ENCODE data around the gene ADM2.

Gene ADM2

DNA sequence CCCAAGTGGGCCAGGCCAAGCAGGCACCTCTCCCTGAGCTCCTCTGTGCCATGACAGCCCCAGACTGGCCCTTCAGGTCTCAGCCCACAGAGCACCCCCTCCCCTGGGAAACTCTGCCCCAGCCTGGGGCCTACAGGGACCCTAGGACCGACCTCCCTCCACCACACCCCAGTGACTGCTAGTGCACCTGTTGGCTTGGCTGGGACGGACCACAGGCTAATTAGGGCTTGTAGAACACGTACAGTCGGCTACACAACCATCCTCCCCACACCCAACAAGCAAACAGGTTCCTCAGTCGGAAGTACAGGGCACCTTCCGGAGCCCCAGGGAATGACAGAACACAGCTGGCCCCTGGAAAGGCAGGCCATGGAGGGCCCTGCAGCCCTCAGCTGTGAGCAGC is 10.9 kb upstream of the ADM2 start:
- Mint-ChIP-seq H3K4me1 (ENCODE audit: low read depth) (peaks cover 70% of the 10 kb centered on the region), H3K27ac (peak overlapping the region; percentile 95), H3K4me3 (peak overlapping the region; percentile 77)

DNA sequence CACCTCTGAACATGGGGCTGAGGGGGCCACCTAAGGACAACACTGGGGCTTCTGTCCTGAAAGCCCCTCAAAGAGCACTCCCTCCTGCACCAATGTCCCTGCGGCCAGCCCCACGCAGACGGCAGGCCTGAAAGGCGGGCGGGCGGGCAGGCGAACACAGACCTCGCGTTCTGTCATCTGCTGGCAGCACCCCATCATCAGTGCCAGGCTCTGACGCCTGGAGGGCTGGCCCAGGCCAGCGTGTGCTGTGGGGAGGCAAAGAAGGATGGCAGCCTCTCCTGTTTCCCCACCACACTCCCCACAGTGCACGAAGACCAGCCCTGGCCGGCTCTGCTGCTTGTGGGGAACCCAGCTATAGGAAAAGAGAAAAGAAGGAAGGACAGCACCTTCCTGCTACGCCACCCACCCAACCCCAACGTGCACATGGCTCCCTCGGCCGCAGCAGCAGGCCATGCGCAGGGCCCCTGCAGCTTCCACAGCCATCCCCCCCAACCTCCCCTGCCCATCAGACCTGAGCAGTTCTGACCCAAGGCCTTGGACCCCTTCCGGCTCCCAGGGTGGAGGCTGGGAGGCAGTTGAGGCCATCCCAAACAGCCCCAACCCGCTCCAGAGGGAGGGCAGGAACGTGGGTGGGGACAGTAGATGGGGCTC is 10.0 kb upstream of the ADM2 start:
- H3K36me3 Mint-ChIP-seq = peaks cover 4% of the 10 kb centered on the region
- peak overlapping the region; percentile 95 for H3K27ac Mint-ChIP-seq
- H3K4me1 Mint-ChIP-seq (ENCODE audit: low read depth) = peaks cover 70% of the 10 kb centered on the region
- no peaks in the 10 kb centered on the region for H3K27me3 Mint-ChIP-seq
- H3K4me3 Mint-ChIP-seq = peak overlapping the region; percentile 77
- H3K9me3 Mint-ChIP-seq (ENCODE audit: low read depth) = no peaks in the 10 kb centered on the region

More for the DNA sequence above, 10.9 kb upstream of the ADM2 start:
- Mint-ChIP-seq H3K27me3 (no peaks in the 10 kb centered on the region), H3K9me3 (ENCODE audit: low read depth) (no peaks in the 10 kb centered on the region), H3K36me3 (peaks cover 4% of the 10 kb centered on the region)

DNA sequence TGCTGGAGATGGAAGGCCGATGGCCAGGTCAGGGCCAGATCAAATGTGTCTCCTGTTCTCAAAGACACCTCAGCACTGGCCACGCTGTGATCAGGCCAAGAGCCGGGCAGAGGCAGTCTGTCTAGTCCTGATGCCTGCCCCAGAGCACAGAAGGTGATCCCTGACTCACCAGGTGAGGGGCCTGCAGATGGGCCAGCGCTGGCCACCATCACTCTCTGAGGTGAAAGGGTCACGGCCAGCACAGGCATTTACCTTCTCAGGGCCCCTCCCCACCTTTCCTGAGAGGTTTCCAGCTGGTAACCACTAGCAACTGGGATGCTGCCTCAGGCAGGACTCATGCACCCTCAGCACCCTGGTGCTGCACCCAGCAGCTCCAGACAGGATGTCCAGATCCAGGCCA is 9.4 kb upstream of the ADM2 start:
- H3K27me3 Mint-ChIP-seq = no peaks in the 10 kb centered on the region
- peak overlapping the region; percentile 77 for H3K4me3 Mint-ChIP-seq
- peaks cover under 1% of the 10 kb centered on the region for H3K36me3 Mint-ChIP-seq
- no peaks in the 10 kb centered on the region for H3K9me3 Mint-ChIP-seq (ENCODE audit: low read depth)
- peaks cover 63% of the 10 kb centered on the region for H3K4me1 Mint-ChIP-seq (ENCODE audit: low read depth)
- peak overlapping the region; percentile 95 for H3K27ac Mint-ChIP-seq

DNA sequence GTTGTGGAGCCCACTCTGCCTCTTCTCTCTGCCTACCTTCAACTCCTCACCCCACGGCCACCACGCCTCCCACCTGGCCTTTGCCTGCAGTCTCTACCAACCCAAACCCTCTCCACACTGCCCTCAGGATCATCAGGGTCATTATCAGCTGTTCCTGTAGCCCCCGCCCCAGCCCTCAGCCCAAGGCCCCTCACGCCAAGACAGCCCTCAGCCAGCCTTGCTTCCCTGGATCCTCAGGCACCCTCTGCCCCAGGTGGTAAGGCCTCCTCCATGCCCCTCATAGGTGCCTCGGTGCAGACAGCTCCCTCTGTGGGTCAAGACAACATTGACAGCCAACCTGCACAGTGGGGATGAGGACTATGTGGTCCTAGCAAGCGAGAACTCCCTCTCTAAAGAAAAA is 8.3 kb upstream of the ADM2 start:
- Mint-ChIP-seq H3K4me3 (peak overlapping the region; percentile 93), H3K4me1 (ENCODE audit: low read depth) (peaks cover 57% of the 10 kb centered on the region), H3K27me3 (no peaks in the 10 kb centered on the region), H3K27ac (peak overlapping the region; percentile 95), H3K9me3 (ENCODE audit: low read depth) (no peaks in the 10 kb centered on the region), H3K36me3 (no peaks in the 10 kb centered on the region)

DNA sequence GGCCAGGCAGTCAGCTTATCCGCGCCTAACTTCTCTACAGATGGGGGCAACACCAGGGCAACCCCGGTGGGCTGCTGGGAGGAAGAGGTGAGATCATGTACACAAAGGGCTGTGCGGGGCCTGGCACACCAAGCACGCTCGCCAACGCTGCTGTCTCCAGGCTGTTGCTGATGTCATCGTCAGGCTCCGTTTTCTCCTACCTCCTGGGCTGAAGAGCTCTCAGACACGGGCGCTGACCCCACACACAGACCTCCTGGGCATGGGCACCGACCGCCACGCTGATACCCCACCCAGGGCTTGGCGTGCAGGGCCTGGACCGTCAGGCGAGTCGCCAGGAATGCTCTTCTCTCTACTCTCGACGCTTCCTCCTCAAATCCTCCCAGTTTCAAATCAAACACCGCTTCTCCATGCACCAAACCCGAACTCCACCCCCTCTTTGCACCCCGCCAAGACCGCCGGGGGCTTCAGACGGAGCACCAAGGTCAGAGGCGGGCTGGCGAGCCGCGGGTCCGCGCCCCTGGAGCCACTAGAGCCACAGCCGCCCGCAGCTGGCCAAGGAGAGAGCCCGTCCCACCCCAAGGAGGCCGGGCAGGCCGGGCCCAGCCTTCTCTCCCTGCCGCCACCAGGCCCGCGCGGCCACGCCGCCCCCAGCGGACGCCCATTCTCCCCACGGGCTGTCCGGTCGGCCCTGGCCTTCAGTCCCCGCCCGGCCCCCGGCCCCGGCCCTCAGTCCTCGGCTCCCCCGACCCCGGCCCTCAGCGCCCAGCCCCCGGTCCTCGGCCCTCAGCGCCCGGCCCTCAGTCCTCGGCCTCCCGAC is 7.3 kb upstream of the ADM2 start:
- peak overlapping the region; percentile 93 for H3K4me3 Mint-ChIP-seq
- no peaks in the 10 kb centered on the region for H3K36me3 Mint-ChIP-seq
- no peaks in the 10 kb centered on the region for H3K9me3 Mint-ChIP-seq (ENCODE audit: low read depth)
- H3K4me1 Mint-ChIP-seq (ENCODE audit: low read depth) = peaks cover 48% of the 10 kb centered on the region
- peak overlapping the region; percentile 95 for H3K27ac Mint-ChIP-seq
- H3K27me3 Mint-ChIP-seq = no peaks in the 10 kb centered on the region

DNA sequence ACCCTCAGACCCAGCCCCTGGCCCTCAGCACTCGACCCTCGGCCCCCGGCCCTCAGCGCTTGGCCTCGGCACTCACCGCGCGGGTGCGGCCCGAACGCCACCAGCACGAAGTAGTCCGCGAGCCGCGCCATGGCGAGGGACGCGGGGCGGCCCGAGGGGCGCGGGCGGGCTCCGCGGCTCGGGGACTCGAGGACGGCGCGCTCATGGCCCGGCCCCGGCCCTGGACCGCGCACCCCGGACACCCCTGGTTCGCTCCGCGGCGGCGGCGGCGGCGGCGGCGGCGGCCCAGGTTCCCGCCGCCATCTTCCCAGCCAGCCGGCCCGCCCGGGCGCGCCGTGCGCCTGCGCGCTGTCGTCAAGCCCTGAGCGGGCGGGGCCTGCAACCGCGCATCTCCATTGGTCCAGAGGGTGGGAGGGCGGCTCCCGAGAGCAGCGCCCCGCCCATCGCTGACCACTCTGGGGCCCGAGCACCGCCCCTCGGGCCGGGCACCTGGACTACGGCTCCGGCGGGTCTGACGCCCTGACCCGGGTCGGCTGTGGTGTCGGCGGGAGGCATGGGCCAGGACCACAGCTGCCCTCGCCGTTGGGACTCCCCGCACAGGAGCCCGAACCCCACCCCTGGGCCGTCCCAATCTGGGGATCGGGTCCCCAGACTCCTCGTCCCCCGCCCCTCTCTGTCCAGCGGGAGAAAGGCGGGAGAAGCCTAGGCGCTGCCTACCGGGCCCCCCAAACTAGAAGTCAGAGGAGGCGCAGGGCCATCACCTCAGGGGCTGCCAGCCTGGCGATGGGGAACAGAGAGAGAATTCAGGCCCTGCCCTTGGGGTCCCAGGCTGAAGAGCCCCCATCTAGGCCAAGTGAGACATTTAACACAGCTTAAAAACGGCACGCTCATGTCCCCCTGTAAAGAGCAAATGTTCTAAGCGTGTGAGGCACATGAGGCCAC is 6.4 kb upstream of the ADM2 start, which contains the start of gene SBF1:
Gene SBF1, minus strand, starts transcription at position 326 of the 942 bp plus-strand sequence. Its CDS starts 195 bp downstream, at position 131.
- H3K4me1 Mint-ChIP-seq (ENCODE audit: low read depth) = peaks cover 45% of the 10 kb centered on the region
- no peaks in the 10 kb centered on the region for H3K27me3 Mint-ChIP-seq
- peak within 1 kb of the TSS; percentile 93 for H3K4me3 Mint-ChIP-seq
- H3K36me3 Mint-ChIP-seq = no peaks in the 10 kb centered on the region
- peak within 1 kb of the TSS; percentile 95 for H3K27ac Mint-ChIP-seq
- H3K9me3 Mint-ChIP-seq (ENCODE audit: low read depth) = no peaks in the 10 kb centered on the region

DNA sequence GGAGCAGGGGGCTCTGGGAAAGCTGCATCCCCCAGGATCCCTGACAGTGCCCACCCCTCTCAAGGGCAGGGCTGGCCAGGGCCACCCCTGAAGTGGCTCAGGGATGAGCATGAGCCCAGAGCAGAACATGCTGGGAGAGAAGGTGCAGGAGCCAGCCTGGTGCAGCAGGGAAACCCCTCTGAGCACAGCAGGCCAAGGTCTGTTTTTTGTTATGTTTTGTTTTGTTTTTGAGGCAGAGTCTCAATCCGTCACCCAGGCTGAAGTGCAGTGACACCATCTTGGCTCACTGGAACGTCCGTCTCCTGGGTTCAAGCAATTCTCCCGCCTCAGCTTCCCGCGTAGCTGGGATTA is 5.7 kb upstream of the ADM2 start:
- H3K27me3 Mint-ChIP-seq = no peaks in the 10 kb centered on the region
- peak overlapping the region; percentile 54 for H3K27ac Mint-ChIP-seq
- no peaks in the 10 kb centered on the region for H3K36me3 Mint-ChIP-seq
- H3K4me1 Mint-ChIP-seq (ENCODE audit: low read depth) = peaks cover 42% of the 10 kb centered on the region
- H3K4me3 Mint-ChIP-seq = peak overlapping the region; percentile 73
- H3K9me3 Mint-ChIP-seq (ENCODE audit: low read depth) = no peaks in the 10 kb centered on the region

DNA sequence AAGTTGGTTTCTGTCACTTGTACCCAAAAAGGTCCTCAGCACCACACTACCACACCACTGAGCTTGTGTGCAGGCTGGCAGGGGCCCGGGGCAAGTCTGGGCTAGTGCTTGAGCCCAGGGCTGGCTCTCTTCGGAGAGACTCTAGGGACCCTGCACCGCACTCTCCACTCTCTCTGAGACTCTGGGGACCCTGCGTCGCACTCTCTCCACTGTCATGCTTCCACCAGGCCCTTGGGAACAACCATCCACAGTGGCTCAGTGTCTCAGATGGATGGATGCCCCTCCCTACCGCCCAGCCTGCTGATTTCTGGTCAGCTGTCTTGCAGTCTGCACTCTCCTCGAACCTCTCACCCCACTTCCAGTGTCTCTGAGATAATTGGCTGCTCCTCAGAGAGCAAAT is 4.5 kb upstream of the ADM2 start:
- H3K4me1 Mint-ChIP-seq (ENCODE audit: low read depth) = peaks cover 31% of the 10 kb centered on the region
- peak overlapping the region; percentile 73 for H3K4me3 Mint-ChIP-seq
- H3K27me3 Mint-ChIP-seq = no peaks in the 10 kb centered on the region
- H3K27ac Mint-ChIP-seq = no peak overlapping the region
- no peaks in the 10 kb centered on the region for H3K36me3 Mint-ChIP-seq
- no peaks in the 10 kb centered on the region for H3K9me3 Mint-ChIP-seq (ENCODE audit: low read depth)

DNA sequence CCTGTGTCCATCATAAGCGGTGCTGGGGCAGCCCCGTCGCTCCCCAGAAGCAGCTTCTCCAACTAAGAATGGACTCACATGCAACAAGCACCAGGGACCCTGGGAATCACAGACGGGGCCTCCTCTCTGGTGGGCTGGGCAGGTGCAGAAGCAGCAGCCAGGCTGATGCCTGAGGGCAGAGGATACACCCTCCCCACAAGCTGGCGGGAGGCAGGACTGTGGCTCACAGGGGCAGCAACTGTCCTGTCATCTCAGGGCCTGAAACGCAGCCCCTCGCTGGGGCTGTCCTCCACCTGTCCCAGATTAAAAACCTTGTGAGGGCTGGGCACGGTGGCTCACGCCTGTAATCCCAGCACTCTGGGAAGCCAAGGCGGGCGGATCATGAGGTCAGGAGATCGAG is 3.4 kb upstream of the ADM2 start:
- H3K27ac Mint-ChIP-seq = no peak overlapping the region
- no peaks in the 10 kb centered on the region for H3K36me3 Mint-ChIP-seq

DNA sequence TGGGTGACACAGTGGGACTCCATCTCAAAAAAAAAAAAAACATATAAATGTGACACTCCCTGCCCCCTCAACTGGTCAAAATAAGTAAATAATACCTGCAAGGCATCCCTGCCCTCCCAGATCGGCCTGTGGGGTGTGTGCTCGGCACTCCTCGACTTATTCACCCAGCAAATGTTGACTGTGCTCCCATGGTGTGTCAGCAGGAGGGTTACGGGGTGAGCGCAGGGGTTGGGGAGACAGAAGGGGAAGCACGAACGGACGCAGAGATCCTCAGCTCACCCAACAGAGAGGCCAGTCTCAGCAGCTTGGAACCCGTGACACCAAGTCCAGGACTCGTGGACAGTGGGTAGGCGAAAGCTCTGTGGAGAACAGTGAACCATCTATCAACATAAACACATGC is 1.6 kb upstream of the ADM2 start:
- Mint-ChIP-seq H3K27me3 (no peaks in the 10 kb centered on the region), H3K27ac (no peak overlapping the region), H3K36me3 (no peaks in the 10 kb centered on the region), H3K9me3 (ENCODE audit: low read depth) (no peaks in the 10 kb centered on the region), H3K4me1 (ENCODE audit: low read depth) (peaks cover 9% of the 10 kb centered on the region), H3K4me3 (peak overlapping the region; percentile 82)

More for the DNA sequence above, 3.4 kb upstream of the ADM2 start:
- Mint-ChIP-seq H3K4me1 (ENCODE audit: low read depth) (peaks cover 22% of the 10 kb centered on the region), H3K27me3 (no peaks in the 10 kb centered on the region), H3K4me3 (no peak overlapping the region), H3K9me3 (ENCODE audit: low read depth) (no peaks in the 10 kb centered on the region)

DNA sequence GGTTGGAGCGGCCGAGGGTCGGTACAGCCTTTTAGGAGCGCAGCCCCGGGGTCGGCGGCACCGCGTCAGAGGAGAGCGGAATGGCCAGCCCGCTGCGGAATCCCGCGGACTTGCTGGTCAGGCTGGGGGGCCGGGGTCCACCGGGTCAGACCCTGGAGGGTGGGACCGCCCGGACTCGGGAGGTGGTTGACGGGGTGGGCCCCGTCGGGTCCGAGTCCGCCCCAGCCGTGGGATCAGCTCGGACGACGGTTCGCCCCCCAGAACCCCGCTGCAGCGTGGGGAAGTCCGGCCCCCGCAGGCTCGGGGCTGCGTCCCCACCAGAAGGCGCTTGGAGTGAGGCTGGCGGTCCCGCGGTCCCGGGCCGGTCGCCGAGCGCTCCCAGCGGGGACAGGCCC is 301 bp upstream of the ADM2 start:
- Mint-ChIP-seq H3K27ac (no peak overlapping the region), H3K27me3 (no peaks in the 10 kb centered on the region), H3K4me1 (ENCODE audit: low read depth) (peaks cover 9% of the 10 kb centered on the region), H3K9me3 (ENCODE audit: low read depth) (no peaks in the 10 kb centered on the region), H3K36me3 (no peaks in the 10 kb centered on the region), H3K4me3 (peak overlapping the region; percentile 82)

DNA sequence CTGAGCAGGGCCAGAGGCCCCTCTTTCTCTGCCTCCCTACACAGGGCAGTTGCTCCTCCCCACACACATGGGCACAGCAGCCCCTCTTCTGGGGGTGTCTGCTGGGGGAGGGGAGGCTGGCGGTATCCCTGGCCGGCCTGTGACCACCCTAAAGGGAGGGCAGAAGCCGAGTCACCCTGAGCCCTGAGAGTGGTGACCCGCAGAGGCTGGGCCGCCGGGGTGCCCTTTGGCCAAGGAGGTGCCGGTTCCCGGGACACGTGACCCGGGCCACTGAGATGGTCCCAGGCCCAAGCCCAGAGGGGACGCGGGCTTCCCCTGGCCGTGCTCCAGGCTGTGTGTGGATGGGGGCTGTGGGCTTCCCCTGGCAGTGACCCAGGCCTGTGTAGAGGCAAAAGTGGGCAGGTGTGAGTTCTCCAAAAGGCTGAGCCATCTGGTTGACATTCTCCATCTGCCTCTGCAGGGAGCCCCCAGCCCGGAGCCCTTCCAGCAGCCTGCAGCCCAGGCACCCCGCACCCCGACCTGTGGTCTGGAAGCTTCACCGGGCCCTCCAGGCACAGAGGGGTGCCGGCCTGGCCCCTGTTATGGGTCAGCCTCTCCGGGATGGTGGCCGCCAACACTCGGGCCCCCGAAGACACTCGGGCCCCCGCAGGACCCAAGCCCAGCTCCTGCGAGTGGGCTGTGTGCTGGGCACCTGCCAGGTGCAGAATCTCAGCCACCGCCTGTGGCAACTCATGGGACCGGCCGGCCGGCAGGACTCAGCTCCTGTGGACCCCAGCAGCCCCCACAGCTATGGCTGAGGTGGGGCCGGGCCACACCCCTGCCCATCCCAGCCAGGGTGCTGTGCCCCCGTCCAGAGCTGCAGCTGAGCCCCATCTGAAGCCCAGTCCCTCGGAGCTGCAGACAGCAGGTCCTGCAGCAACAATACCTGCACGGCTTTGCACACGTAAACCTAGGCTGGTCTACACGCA is 1.0 kb downstream of the ADM2 start:
- Mint-ChIP-seq H3K36me3 (no peaks in the 10 kb centered on the region), H3K4me3 (peak overlapping the region; percentile 76), H3K9me3 (ENCODE audit: low read depth) (no peaks in the 10 kb centered on the region), H3K27me3 (no peaks in the 10 kb centered on the region), H3K4me1 (ENCODE audit: low read depth) (peaks cover 9% of the 10 kb centered on the region), H3K27ac (no peak overlapping the region)

DNA sequence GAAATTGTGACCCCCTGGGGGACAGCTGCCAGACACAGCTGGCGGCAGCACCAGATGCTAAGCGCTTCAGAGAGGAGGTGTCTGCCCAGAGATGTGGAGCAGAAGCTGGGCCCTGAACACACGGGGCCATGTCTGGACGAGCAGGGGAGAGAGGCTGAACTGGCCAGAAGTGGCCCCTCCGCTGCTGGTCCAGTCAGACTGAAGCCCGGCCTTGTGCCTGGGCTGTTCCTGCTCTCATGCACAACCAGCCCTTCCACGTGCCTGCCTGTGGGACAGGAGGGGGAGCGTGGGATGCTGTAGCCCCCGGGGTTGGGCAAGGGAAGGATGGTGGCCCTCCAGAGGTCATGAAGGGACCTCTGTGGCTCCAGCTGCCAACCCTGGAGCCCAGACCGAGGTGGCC is 1.8 kb downstream of the ADM2 start:
- Mint-ChIP-seq H3K27me3 (no peaks in the 10 kb centered on the region), H3K27ac (no peak overlapping the region), H3K9me3 (ENCODE audit: low read depth) (no peaks in the 10 kb centered on the region), H3K4me3 (peak overlapping the region; percentile 27), H3K4me1 (ENCODE audit: low read depth) (peaks cover 9% of the 10 kb centered on the region), H3K36me3 (no peaks in the 10 kb centered on the region)

DNA sequence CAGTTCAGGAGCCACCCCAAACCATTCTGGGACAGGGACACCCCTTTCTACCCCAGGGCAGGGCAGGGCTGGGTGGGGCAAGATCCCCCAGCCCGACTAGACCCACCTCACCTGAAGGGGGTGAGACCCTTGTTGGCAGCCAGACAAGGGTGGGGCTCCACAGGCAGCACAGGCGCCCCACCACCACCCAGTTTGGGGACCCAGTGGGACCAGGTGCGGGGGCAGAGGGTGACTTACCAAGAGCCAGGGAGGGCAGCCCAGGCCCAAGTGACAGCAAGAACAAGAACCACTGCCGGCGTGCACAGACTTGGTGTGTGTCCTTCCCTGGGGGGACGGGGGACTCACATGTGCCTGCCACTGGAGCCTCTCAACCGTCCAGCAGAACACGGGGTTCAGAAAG is 2.2 kb downstream of the ADM2 start:
- H3K27ac Mint-ChIP-seq = no peak overlapping the region
- H3K9me3 Mint-ChIP-seq (ENCODE audit: low read depth) = no peaks in the 10 kb centered on the region
- H3K4me3 Mint-ChIP-seq = no peak overlapping the region
- H3K36me3 Mint-ChIP-seq = no peaks in the 10 kb centered on the region
- no peaks in the 10 kb centered on the region for H3K27me3 Mint-ChIP-seq
- peaks cover 9% of the 10 kb centered on the region for H3K4me1 Mint-ChIP-seq (ENCODE audit: low read depth)
